Mesendoderm (in vitro differentiated cells): Measurements from ENCODE around the gene INPP5B.
A peak's percentile ranks its signal among the peaks of the same experiment; 100 is the strongest.
"Not testable (repeated sequence)": the region's sequence is repeated elsewhere in the genome, so short reads cannot be mapped to it uniquely, and the experiment has no call there.

Experiments
- DNase-seq: peaks from one replicate; pipeline ENCODE4 v3.0.0; 2013
- H2AK5ac ChIP-seq: 2 replicates; pipeline ENCODE4 v1.6.1; 2013; ENCODE audit warnings: low read length, inconsistent platforms
- H2BK120ac ChIP-seq: 2 replicates; pipeline ENCODE4 v1.6.1; 2013; ENCODE audit warnings: low read depth, mild to moderate bottlenecking, low read length, moderate library complexity, mixed read lengths
- H2BK15ac ChIP-seq: replicated peaks from 2 replicates; pipeline ENCODE4 v1.6.1; 2013; ENCODE audit warnings: low read depth, mild to moderate bottlenecking, moderate library complexity
- H2BK5ac ChIP-seq: 2 replicates; pipeline ENCODE4 v1.6.1; 2013; ENCODE audit warnings: low read length, inconsistent platforms
- H3K18ac ChIP-seq: 2 replicates; pipeline ENCODE4 v1.6.1; 2013; ENCODE audit warnings: mild to moderate bottlenecking, low read length, mixed read lengths
- H3K23ac ChIP-seq: one replicate; pipeline ENCODE4 v1.6.1; 2013; ENCODE audit warnings: low read length
- H3K27ac ChIP-seq: 2 replicates; pipeline ENCODE4 v1.5.1; 2013; ENCODE audit warnings: low read depth, mild to moderate bottlenecking, inconsistent platforms, low read length, moderate library complexity
- H3K27me3 ChIP-seq: 2 replicates; pipeline ENCODE4 v1.6.1; 2013; ENCODE audit warnings: low read length, control low read depth, mild to moderate bottlenecking, inconsistent platforms; ENCODE audit not compliant: insufficient read depth, poor library complexity
- H3K36me3 ChIP-seq: 2 replicates; pipeline ENCODE4 v1.6.1; 2013; ENCODE audit warnings: low read length, inconsistent platforms; ENCODE audit not compliant: control insufficient read depth, insufficient read depth
- H3K4ac ChIP-seq: one replicate; pipeline ENCODE4 v1.6.1; 2013; ENCODE audit warnings: low read depth, mild to moderate bottlenecking, low read length, moderate library complexity
- H3K4me1 ChIP-seq: 2 replicates; pipeline ENCODE4 v1.6.1; 2013; ENCODE audit warnings: low read depth, low read length, inconsistent platforms; ENCODE audit not compliant: control insufficient read depth
- H3K4me2 ChIP-seq: 2 replicates; pipeline ENCODE4 v1.6.1; 2013; ENCODE audit warnings: low read length
- H3K4me3 ChIP-seq: 2 replicates; pipeline ENCODE4 v1.5.1; 2013; ENCODE audit warnings: mild to moderate bottlenecking, low read length
- H3K56ac ChIP-seq: one replicate; pipeline ENCODE4 v1.6.1; 2013; ENCODE audit warnings: low read length
- H3K79me1 ChIP-seq: 2 replicates; pipeline ENCODE4 v1.6.1; 2013; ENCODE audit warnings: low read length, inconsistent platforms
- H3K79me2 ChIP-seq: 2 replicates; pipeline ENCODE4 v1.6.1; 2013; ENCODE audit warnings: mild to moderate bottlenecking, low read length; ENCODE audit not compliant: control insufficient read depth, insufficient read depth
- H3K9ac ChIP-seq: 2 replicates; pipeline ENCODE4 v1.6.1; 2013; ENCODE audit warnings: low read length, inconsistent platforms
- H4K5ac ChIP-seq: one replicate; pipeline ENCODE4 v1.6.1; 2013; ENCODE audit warnings: low read length
- H4K8ac ChIP-seq: one replicate; pipeline ENCODE4 v1.6.1; 2013; ENCODE audit warnings: low read depth, mild to moderate bottlenecking, control low read depth, low read length, moderate library complexity
- WGBS: extraction: QIAGEN DNeasy Blood & Tissue Kit; methylation state at CpG from one replicate; pipeline ENCODE4 v1.1.7; 2013; ENCODE audit warnings: low lambda C conversion rate, missing lambda C conversion rate; ENCODE audit not compliant: insufficient coverage; ENCODE audit errors: extremely low coverage; 5-methylcytosine and 5-hydroxymethylcytosine counted together

The INPP5B gene

DNA sequence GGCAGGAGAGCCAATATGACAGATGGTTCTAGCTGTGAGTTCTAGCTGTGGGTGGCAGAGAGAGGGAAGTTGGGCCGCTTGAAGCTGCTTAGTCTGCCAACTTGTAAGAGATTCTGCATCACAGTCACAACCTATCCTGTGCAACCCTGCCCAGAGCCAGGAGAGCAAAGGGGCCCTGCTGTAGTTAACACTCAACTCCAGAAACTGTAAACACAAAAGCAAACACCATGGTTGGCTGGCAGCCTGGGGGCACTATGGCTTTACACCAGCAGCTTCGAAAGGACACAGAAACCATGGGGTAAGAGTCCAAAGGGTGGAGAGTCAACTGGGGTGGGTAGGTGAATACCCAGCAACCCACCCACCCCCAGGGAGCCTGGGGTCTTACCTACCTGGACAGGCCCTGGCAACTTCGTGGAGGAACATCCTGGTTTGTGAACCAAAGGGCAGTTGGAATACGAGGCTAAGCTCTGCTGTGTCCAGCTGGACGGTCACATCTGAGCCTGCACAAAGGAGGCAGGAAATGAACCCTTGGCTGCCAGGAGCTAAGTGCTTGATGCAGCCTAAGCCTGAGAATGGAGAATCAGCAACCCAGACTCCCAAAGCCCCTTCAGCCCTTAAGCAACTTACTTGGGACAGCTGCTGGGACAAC is 6.4 kb downstream of the INPP5B start:
- H3K36me3 ChIP-seq = peaks cover 1% of the 10 kb centered on the region

DNA sequence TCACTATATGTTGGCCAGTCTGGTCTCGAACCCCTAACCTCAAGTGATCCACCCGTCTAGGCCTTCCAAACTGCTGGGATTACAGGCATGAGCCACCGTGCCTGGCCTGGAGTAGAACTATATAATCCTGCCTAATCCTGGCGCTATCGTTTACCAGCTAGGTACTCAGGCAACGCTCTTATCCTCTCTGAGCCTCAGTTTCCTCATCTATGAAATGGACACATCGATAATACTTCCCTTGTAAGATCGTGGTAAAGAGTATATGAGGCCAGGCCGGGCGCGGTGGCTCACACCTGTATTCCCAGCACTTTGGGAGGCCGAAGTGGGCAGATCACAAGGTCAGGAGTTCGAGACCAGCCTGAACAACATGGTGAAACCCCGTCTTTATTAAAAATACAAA is 10.1 kb downstream of the INPP5B start:
- WGBS = no CpG with 5 or more reads among the region's 14 CpGs

More for the DNA sequence above, 6.4 kb downstream of the INPP5B start:
- H3K4ac ChIP-seq = no peak overlapping the region
- H2BK5ac ChIP-seq = no peak overlapping the region
- H3K23ac ChIP-seq = no peak overlapping the region
- H3K27ac ChIP-seq = no peak overlapping the region
- H2AK5ac ChIP-seq = no peak overlapping the region
- H3K4me3 ChIP-seq = no peak overlapping the region
- no peak overlapping the region for H2BK120ac ChIP-seq
- H3K79me2 ChIP-seq = no peaks in the 10 kb centered on the region
- H3K56ac ChIP-seq = no peak overlapping the region
- H3K9ac ChIP-seq = no peak overlapping the region
- no peak overlapping the region for H3K4me2 ChIP-seq
- no peak overlapping the region for H4K5ac ChIP-seq
- no peak overlapping the region for H3K18ac ChIP-seq
- no peak overlapping the region for H2BK15ac ChIP-seq
- no peaks in the 10 kb centered on the region for H3K79me1 ChIP-seq
- H3K27me3 ChIP-seq = no peaks in the 10 kb centered on the region
- DNase-seq = no peak
- WGBS = no CpG with 5 or more reads among the region's 5 CpGs
- no peak overlapping the region for H4K8ac ChIP-seq
- no peaks in the 10 kb centered on the region for H3K4me1 ChIP-seq

DNA sequence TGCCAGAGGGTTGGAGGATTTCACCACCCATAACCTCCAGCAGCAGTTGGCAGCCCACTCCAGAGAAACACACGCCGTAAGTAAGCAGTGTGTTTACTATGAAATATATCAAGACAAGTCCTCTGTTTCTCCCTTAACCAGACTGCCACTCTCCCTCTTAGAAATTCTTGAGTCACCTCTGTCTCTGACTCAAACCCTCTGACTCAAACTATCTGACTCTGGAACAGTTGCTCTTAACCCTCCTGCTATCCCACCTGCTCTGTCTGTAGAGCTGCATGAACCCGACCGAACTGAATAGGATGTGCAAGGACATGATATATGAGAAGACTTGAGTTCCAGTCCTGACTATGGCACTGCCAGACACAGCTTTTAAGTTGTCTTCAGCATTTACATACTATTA is 14.1 kb downstream of the INPP5B start:
- H3K9ac ChIP-seq = no peak overlapping the region
- no peak overlapping the region for H2BK5ac ChIP-seq
- H3K4me2 ChIP-seq = no peak overlapping the region
- no peak overlapping the region for H3K23ac ChIP-seq
- H2AK5ac ChIP-seq = no peak overlapping the region
- peaks cover 7% of the 10 kb centered on the region for H3K79me1 ChIP-seq
- no peak overlapping the region for H3K27ac ChIP-seq
- H3K4me3 ChIP-seq = no peak overlapping the region
- no peak overlapping the region for H3K18ac ChIP-seq
- H3K4ac ChIP-seq = no peak overlapping the region
- H2BK15ac ChIP-seq = no peak overlapping the region
- H3K4me1 ChIP-seq = peaks cover 5% of the 10 kb centered on the region
- H3K36me3 ChIP-seq = no peaks in the 10 kb centered on the region
- H4K8ac ChIP-seq = no peak overlapping the region
- H4K5ac ChIP-seq = no peak overlapping the region
- H3K79me2 ChIP-seq = peaks cover 2% of the 10 kb centered on the region
- no CpG with 5 or more reads among the region's 4 CpGs for WGBS
- DNase-seq = no peak
- no peak overlapping the region for H2BK120ac ChIP-seq
- H3K56ac ChIP-seq = no peak overlapping the region
- no peaks in the 10 kb centered on the region for H3K27me3 ChIP-seq

More for the DNA sequence above, 10.1 kb downstream of the INPP5B start:
- H4K5ac ChIP-seq, H3K56ac ChIP-seq, H3K23ac ChIP-seq, H3K27me3 ChIP-seq, H4K8ac ChIP-seq, H3K18ac ChIP-seq, H3K79me2 ChIP-seq, H2BK120ac ChIP-seq, H3K4me2 ChIP-seq, H3K36me3 ChIP-seq, H2BK15ac ChIP-seq, H3K9ac ChIP-seq, H3K4ac ChIP-seq, H2BK5ac ChIP-seq, H3K4me1 ChIP-seq, H3K79me1 ChIP-seq, DNase-seq, H2AK5ac ChIP-seq, H3K27ac ChIP-seq, H3K4me3 ChIP-seq: not testable (repeated sequence)

DNA sequence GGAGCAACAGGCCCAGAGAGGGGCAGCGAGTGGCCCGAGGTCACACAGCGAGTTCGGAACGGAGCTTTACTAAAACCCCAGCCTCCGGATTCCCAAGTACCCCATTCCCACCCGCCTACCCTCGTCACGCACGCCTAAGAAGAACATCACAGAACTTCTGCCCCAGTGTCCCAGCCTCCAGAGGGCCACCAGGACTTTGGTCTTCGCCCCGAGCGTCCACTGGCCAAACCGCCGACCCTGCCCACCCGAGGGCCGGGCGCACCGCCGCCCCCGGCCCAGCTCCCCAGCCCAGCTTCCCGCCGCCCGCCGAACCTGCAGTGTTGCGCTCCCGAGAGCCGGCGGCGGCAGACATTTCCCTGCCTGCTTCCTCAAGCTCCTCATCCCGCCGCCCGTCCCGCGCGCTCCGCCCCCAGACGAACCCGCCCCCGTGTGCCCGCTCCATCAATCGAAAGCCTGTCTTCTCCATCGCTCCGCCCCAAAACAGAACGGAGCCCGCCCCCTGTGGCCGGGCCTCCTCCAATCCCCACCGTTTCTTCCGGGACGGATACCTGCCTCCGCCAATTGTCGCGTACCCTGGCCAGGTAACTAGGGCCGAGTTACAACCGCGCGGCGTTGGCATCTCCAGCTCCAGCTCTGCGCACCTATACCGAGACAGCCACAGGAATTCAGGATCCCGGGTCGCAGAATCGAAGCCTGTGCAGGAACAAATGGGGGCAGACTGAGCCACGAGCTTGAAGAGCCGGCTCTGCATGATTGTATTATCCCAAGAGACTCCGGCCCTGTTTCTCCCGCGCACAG is 15.3 kb downstream of the INPP5B start:
- no peaks in the 10 kb centered on the region for H3K27me3 ChIP-seq
- H3K23ac ChIP-seq = no peak overlapping the region
- no peak overlapping the region for H4K5ac ChIP-seq
- WGBS = no CpG with 5 or more reads among the region's 68 CpGs
- H3K4me3 ChIP-seq = peak overlapping the region; percentile 73
- no peak overlapping the region for H2BK5ac ChIP-seq
- H3K56ac ChIP-seq = peak overlapping the region; percentile 87
- no peak overlapping the region for H4K8ac ChIP-seq
- no peak overlapping the region for H2AK5ac ChIP-seq
- H3K18ac ChIP-seq = no peak overlapping the region
- H3K4me1 ChIP-seq = peaks cover 5% of the 10 kb centered on the region
- H3K27ac ChIP-seq = no peak overlapping the region
- H3K79me1 ChIP-seq = peaks cover 7% of the 10 kb centered on the region
- DNase-seq = peak; percentile 99
- H2BK120ac ChIP-seq = no peak overlapping the region
- no peaks in the 10 kb centered on the region for H3K36me3 ChIP-seq
- H3K79me2 ChIP-seq = peaks cover 2% of the 10 kb centered on the region
- peak overlapping the region; percentile 94 for H3K4me2 ChIP-seq
- H2BK15ac ChIP-seq = no peak overlapping the region
- H3K4ac ChIP-seq = no peak overlapping the region
- peak overlapping the region; percentile 68 for H3K9ac ChIP-seq

DNA sequence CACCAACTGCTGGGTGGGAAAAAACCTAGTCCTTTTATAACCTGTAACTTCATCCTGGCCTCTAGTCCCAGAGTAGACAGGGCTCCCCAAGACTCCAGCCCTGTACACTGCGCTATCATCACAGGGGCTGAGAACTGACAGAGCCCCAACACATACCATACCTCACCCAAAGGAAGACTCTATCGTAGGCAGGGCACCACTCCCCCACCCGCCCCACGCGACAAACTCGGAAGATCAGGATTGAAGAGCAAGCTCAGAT is 15.8 kb downstream of the INPP5B start:
- Histone ChIP-seq H2BK15ac (no peak overlapping the region), H3K4me3 (peak overlapping the region; percentile 73), H3K79me1 (peaks cover 7% of the 10 kb centered on the region), H3K4ac (no peak overlapping the region), H3K18ac (no peak overlapping the region), H2BK5ac (no peak overlapping the region), H4K8ac (no peak overlapping the region), H4K5ac (no peak overlapping the region), H2BK120ac (no peak overlapping the region), H3K27me3 (no peaks in the 10 kb centered on the region), H3K36me3 (no peaks in the 10 kb centered on the region), H3K56ac (peak overlapping the region; percentile 87), H2AK5ac (no peak overlapping the region), H3K79me2 (peaks cover 2% of the 10 kb centered on the region), H3K27ac (no peak overlapping the region), H3K4me1 (peaks cover 5% of the 10 kb centered on the region), H3K4me2 (peak overlapping the region; percentile 94), H3K9ac (peak overlapping the region; percentile 68), H3K23ac (no peak overlapping the region)
- WGBS = no CpG with 5 or more reads among the region's 6 CpGs
- no peak for DNase-seq
